IMR-90 (cell line): ENCODE results near the gene KRTAP29-1. TPM values are rescaled to one million over a fixed set of nuclear protein-coding genes. Genes with fewer than 3 reads are reported as not detected.

Experiments
- ATAC-seq: fragments of 200-7000 bp; cut with Tn5 transposase; 2 replicates; pipeline ENCODE4 v1.9.1; 2020; ENCODE audit warnings: low read depth, mild to moderate bottlenecking, moderate library complexity
- BruUV-seq: library from RNA; stranded (reverse); fragments of 400-500 nt; replicated peaks from 2 replicates; lab custom pipeline; 2021; lab: Mats Ljungman, UMichigan
- CTCF ChIA-PET: fragments of 300-600 bp; formaldehyde crosslinking; extraction: SDS; loops from one replicate; lab custom pipeline; 2021; ENCODE audit warnings: antibody characterized with exemption; lab: Yijun Ruan, JAX
- POLR2A ChIA-PET: fragments of 300-600 bp; sonication (Branson Sonifier 250); formaldehyde crosslinking; loops from one replicate; lab custom pipeline; 2022; ENCODE audit warnings: antibody characterized with exemption; ENCODE audit not compliant: unreplicated experiment; lab: Charles Lee
- DNase-seq: peaks from one replicate; pipeline ENCODE4 v3.0.0; 2013
- H2AFZ ChIP-seq: replicated peaks from 2 replicates; pipeline ENCODE3; 2013; ENCODE audit warnings: low read length, mild to moderate bottlenecking; ENCODE audit not compliant: poor library complexity
- H2AK5ac ChIP-seq: 2 replicates; pipeline ENCODE4 v1.6.1; 2013; ENCODE audit warnings: low read depth, low read length, inconsistent platforms
- H2AK9ac ChIP-seq: replicated peaks from 2 replicates; pipeline ENCODE3; 2013; ENCODE audit warnings: mild to moderate bottlenecking, low read depth, low read length, moderate library complexity; ENCODE audit not compliant: poor library complexity
- H2BK120ac ChIP-seq: 2 replicates; pipeline ENCODE4 v1.6.1; 2013; ENCODE audit warnings: low read depth, low read length, inconsistent platforms
- H2BK15ac ChIP-seq: 3 replicates; pipeline ENCODE4 v1.6.1; 2013; ENCODE audit warnings: low read depth, low read length, inconsistent platforms
- H2BK20ac ChIP-seq: 2 replicates; pipeline ENCODE4 v1.6.1; 2013; ENCODE audit warnings: low read depth, mild to moderate bottlenecking, inconsistent platforms, low read length, moderate library complexity
- H2BK5ac ChIP-seq: 2 replicates; pipeline ENCODE4 v1.6.1; 2013; ENCODE audit warnings: mild to moderate bottlenecking, low read depth, low read length, inconsistent platforms; ENCODE audit not compliant: poor library complexity, severe bottlenecking
- H3K14ac ChIP-seq: replicated peaks from 2 replicates; pipeline ENCODE4 v1.6.1; 2013; ENCODE audit warnings: low read depth, low read length, inconsistent platforms
- H3K18ac ChIP-seq: 2 replicates; pipeline ENCODE4 v1.6.1; 2013; ENCODE audit warnings: low read depth, low read length, control low read depth
- H3K23ac ChIP-seq: 2 replicates; pipeline ENCODE4 v1.6.1; 2013; ENCODE audit warnings: low read depth, low read length, inconsistent platforms
- H3K27ac ChIP-seq: 2 replicates; pipeline ENCODE4 v1.5.1; 2013; ENCODE audit warnings: mild to moderate bottlenecking, control low read depth, low read length; ENCODE audit not compliant: insufficient read depth
- H3K27me3 ChIP-seq: 2 replicates; pipeline ENCODE4 v1.6.1; 2013; ENCODE audit warnings: low read length; ENCODE audit not compliant: control insufficient read depth, insufficient read depth
- H3K36me3 ChIP-seq: 2 replicates; pipeline ENCODE4 v1.6.1; 2013; ENCODE audit warnings: low read length, mixed read lengths; ENCODE audit not compliant: control insufficient read depth, insufficient read depth
- H3K4ac ChIP-seq: 2 replicates; pipeline ENCODE4 v1.6.1; 2013; ENCODE audit warnings: low read depth, low read length, inconsistent platforms
- H3K4me1 ChIP-seq: 2 replicates; pipeline ENCODE4 v1.6.1; 2013; ENCODE audit warnings: low read length, mixed read lengths; ENCODE audit not compliant: control insufficient read depth, insufficient read depth
- H3K4me2 ChIP-seq: 2 replicates; pipeline ENCODE4 v1.6.1; 2013; ENCODE audit warnings: low read depth, mild to moderate bottlenecking, control low read depth, low read length, moderate library complexity
- H3K4me3 ChIP-seq: 2 replicates; pipeline ENCODE4 v1.5.1; 2013; ENCODE audit warnings: low read depth, mild to moderate bottlenecking, control low read depth, low read length, moderate library complexity; ENCODE audit not compliant: insufficient read depth
- H3K56ac ChIP-seq: 2 replicates; pipeline ENCODE4 v1.6.1; 2013; ENCODE audit warnings: low read length, inconsistent platforms; ENCODE audit not compliant: insufficient read depth; ENCODE audit errors: extremely low read depth
- H3K79me1 ChIP-seq, 2 experiments: 2 replicates each; pipeline ENCODE4 v1.6.1; 2013; ENCODE audit warnings: low read length in 2 of 2, inconsistent platforms in 1 of 2, low read depth in 1 of 2
- H3K9ac ChIP-seq: 2 replicates; pipeline ENCODE4 v1.6.1; 2013; ENCODE audit warnings: low read depth, low read length, control low read depth
- H3K9me1 ChIP-seq: 2 replicates; pipeline ENCODE4 v1.6.1; 2013; ENCODE audit warnings: low read length, inconsistent platforms; ENCODE audit not compliant: insufficient read depth
- H3K9me3 ChIP-seq: 2 replicates; pipeline ENCODE4 v1.6.1; 2013; ENCODE audit warnings: low read length; ENCODE audit not compliant: control insufficient read depth, insufficient read depth
- H4K20me1 ChIP-seq: 2 replicates; pipeline ENCODE4 v1.6.1; 2013; ENCODE audit warnings: low read length, inconsistent platforms; ENCODE audit not compliant: insufficient read depth
- H4K5ac ChIP-seq: 2 replicates; pipeline ENCODE4 v1.6.1; 2013; ENCODE audit warnings: mild to moderate bottlenecking, low read depth, low read length, control low read depth
- H4K8ac ChIP-seq, 2 experiments: 2 replicates each; pipeline ENCODE4 v1.6.1; 2013; ENCODE audit warnings: low read depth in 2 of 2, low read length in 2 of 2, control low read depth in 1 of 2, inconsistent platforms in 1 of 2
- H4K91ac ChIP-seq: 2 replicates; pipeline ENCODE4 v1.6.1; 2013; ENCODE audit warnings: low read depth, low read length, inconsistent platforms; ENCODE audit not compliant: insufficient read depth
- BHLHE40 ChIP-seq: fragments of 150-350 bp; IDR thresholded peaks from 2 replicates; pipeline ENCODE4 v1.6.1; 2016; ENCODE audit warnings: mild to moderate bottlenecking, low read depth, low read length
- MAFK ChIP-seq: IDR thresholded peaks from 2 replicates; pipeline ENCODE4 v1.6.1; 2012; ENCODE audit warnings: low read depth, low read length, improper control_type of control experiment
- RCOR1 ChIP-seq: IDR thresholded peaks from 2 replicates; pipeline ENCODE4 v1.6.1; 2012; ENCODE audit warnings: mild to moderate bottlenecking, low read length, improper control_type of control experiment; ENCODE audit not compliant: insufficient replicate concordance
- RFX5 ChIP-seq: IDR thresholded peaks from 2 replicates; pipeline ENCODE4 v1.8.0; 2012; ENCODE audit warnings: low read depth, mild to moderate bottlenecking, low read length, moderate library complexity
- WGBS, 2 experiments: methylation state at CpG; one replicate each; pipeline versions ENCODE4 v1.1.5 to v1.1.7; 2013; ENCODE audit warnings: missing lambda C conversion rate in 2 of 2; ENCODE audit not compliant: insufficient read length in 1 of 2; ENCODE audit errors: extremely low coverage in 2 of 2; 5-methylcytosine and 5-hydroxymethylcytosine counted together
- dilution Hi-C: fragments of 300-500 bp; cut with HindIII; formaldehyde crosslinking; loops from one replicate; pipeline ENCODE4 v1.14.3; 2018; ENCODE audit warnings: low sequenced_read_pairs; ENCODE audit not compliant: unreplicated experiment
- in situ Hi-C: fragments of 300-500 bp; cut with MboI; formaldehyde crosslinking; loops from 3 replicates; pipeline ENCODE4 v1.14.3; 2019; ENCODE audit warnings: low sequenced_read_pairs, inconsistent platforms, mixed read lengths
- intact Hi-C: fragments of 100-400 bp; cut with micrococcal nuclease; formaldehyde crosslinking; loops from 2 replicates; pipeline ENCODE4 v1.10.0; 2022
- polyA plus RNA-seq, 3 experiments: library from polyadenylated mRNA; depleted of rRNA; stranded (reverse); fragments of >200 nt; gene quantifications; 2 replicates each; pipeline ENCODE4 v1.2.3, GENCODE V29; 2012; ENCODE audit warnings: low replicate concordance in 1 of 3
- total RNA-seq: library from RNA; depleted of rRNA; stranded (reverse); fragments of >200 nt; gene quantifications from 2 replicates; pipeline ENCODE4 v1.2.3, GENCODE V29; 2012
- TF ChIP-seq, protein P1 (sequence below): fragments of 150-350 bp; IDR thresholded peaks from 2 replicates; pipeline ENCODE4 v1.6.1; 2017; ENCODE audit warnings: mild to moderate bottlenecking, antibody characterized with exemption, low read length, low read depth

The KRTAP29-1 gene
- total and polyA plus RNA-seq, 2 of the 4 experiments (the other 2 are of a cell fraction), result not detected

DNA sequence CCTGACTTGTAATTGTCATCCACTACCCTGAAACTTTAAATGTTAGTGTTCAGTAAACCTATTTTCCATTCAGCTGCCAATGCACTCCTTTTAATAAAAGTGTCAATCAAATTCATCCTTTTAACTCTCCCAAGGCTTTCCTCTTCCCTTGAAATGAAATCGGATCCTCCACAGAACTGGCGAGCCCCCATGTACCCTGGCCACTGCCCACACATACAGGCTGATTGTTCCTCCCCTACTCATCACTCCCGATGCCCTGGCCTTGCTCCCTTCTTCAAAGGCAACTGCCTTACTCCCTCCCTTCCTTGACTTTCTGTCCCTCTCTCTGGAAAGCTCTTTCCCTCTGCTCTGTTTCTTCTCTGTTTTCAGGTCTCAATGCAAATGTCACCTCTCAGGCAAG lies 40.4 kb upstream of the KRTAP29-1 start:
- intact Hi-C loops (no loop called here), dilution Hi-C loops (no loop called here), in situ Hi-C loops (no loop called here)
- Histone ChIP-seq H3K9ac (no peak overlapping the region), H2BK5ac (no peak overlapping the region), H2BK20ac (no peak overlapping the region), H2AFZ (no peak overlapping the region), H3K4me1 (peaks cover 6% of the 10 kb centered on the region), H4K8ac (no peak overlapping the region), H3K4me2 (no peak overlapping the region), H3K4me3 (no peak overlapping the region), H3K27me3 (no peaks in the 10 kb centered on the region), H3K36me3 (no peaks in the 10 kb centered on the region), H3K27ac (no peak overlapping the region), H2AK5ac (no peak overlapping the region), H3K79me1 (no peaks in the 10 kb centered on the region), H2BK15ac (no peak overlapping the region), H2BK120ac (no peak overlapping the region), H3K4ac (no peak overlapping the region), H2AK9ac (no peak overlapping the region), H3K56ac (no peak overlapping the region), H3K9me1 (peaks cover 3% of the 10 kb centered on the region; the same call in 1 of the 2 replicates), H4K91ac (no peak overlapping the region), H3K23ac (no peak overlapping the region), H3K18ac (no peak overlapping the region), H3K14ac (no peak overlapping the region), H4K20me1 (no peaks in the 10 kb centered on the region), H3K9me3 (peaks cover 7% of the 10 kb centered on the region), H4K5ac (no peak overlapping the region)
- TF ChIP-seq RFX5 (no peak), MAFK (no peak), RCOR1 (no peak), BHLHE40 (no peak)
- TF ChIP-seq, protein P1, sequence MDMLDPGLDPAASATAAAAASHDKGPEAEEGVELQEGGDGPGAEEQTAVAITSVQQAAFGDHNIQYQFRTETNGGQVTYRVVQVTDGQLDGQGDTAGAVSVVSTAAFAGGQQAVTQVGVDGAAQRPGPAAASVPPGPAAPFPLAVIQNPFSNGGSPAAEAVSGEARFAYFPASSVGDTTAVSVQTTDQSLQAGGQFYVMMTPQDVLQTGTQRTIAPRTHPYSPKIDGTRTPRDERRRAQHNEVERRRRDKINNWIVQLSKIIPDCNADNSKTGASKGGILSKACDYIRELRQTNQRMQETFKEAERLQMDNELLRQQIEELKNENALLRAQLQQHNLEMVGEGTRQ, result no peak
- BruUV-seq, result no TSS peak
- no peak for DNase-seq
- 33% methylated on average over 2 of the region's 3 CpGs; no CpG with 5 or more reads in 1 of the 2 experiments for WGBS, 2 experiments
- ChIA-PET POLR2A (no interaction called here), CTCF (interaction anchor here (0.6 kb wide), 2 partner anchors 481 to 880 kb away, joined by 3 to 5 read pairs; no protein-coding TSS in a partner anchor)
- no peak for ATAC-seq
